ENCODE results near the gene FALEC. TPM values are rescaled to one million over a fixed set of nuclear protein-coding genes. Genes with fewer than 3 reads are reported as not detected.

FALEC gene
- total and polyA plus RNA-seq, 9 of the 15 experiments (the other 6 are each of a cell fraction or from before 2014, with no cell fraction given) = 0.15 to 1.8 (median 0.53) TPM; not detected in 5

- TF ChIP-seq PBX2 (CRISPR knock-in tag; IDR thresholded peaks at IDR 0.05; ENCODE audit: low read depth) (no peak), PBX2 (tag; conservative IDR thresholded peaks at IDR 0.05; ENCODE audit: low read depth) (no peak), PKNOX1 (IDR thresholded peaks at IDR 0.05) (no peak), ZNF124 (CRISPR knock-in tag; IDR thresholded peaks at IDR 0.05) (no peak), TCF3 (CRISPR knock-in tag; IDR thresholded peaks at IDR 0.05) (no peak; the same call in 1 of the 2 replicates), TBL1XR1 (IDR thresholded peaks at IDR 0.05; ENCODE audit: low read length in 2 of 2) (peak in 1 of 2 experiments; percentile 35; a peak in 2 of 4 replicates), ZNF280B (CRISPR knock-in tag; IDR thresholded peaks at IDR 0.05) (no peak), HOMEZ (CRISPR knock-in tag; IDR thresholded peaks at IDR 0.05) (no peak), ELK3 (CRISPR knock-in tag; IDR thresholded peaks at IDR 0.05) (no peak), SREBF1 (IDR thresholded peaks at IDR 0.05; ENCODE audit: borderline replicate concordance, low read depth, low read length) (no peak), SFPQ (IDR thresholded peaks at IDR 0.05; ENCODE audit: low read depth, low read length) (no peak), CBX2 (IDR thresholded peaks at IDR 0.05; ENCODE audit: insufficient read depth, low read length, poor library complexity, severe bottlenecking) (no peak), RBBP5 (IDR thresholded peaks at IDR 0.05; ENCODE audit: borderline replicate concordance, insufficient read depth, low read length, poor library complexity, severe bottlenecking) (peak; percentile 77), ZNF445 (CRISPR knock-in tag; IDR thresholded peaks at IDR 0.05; ENCODE audit: low read depth) (no peak), FUS (optimal IDR thresholded peaks at IDR 0.05; ENCODE audit: low read depth, low read length) (no peak)
These were observed 62.9 kb downstream of the FALEC start (continued) for GRCh38 chr1:150578272-150579109.

Measured in K562 (cell line).